ENCODE data around the gene CHPT1. TPM values are rescaled to one million over a fixed set of nuclear protein-coding genes. Genes with fewer than 3 reads are reported as not detected.
A peak's percentile ranks its signal among the peaks of the same experiment; 100 is the strongest.

The CHPT1 gene
- total and polyA plus RNA-seq, 9 of the 15 experiments (the other 6 are each of a cell fraction or from before 2014, with no cell fraction given), result 15.3 to 210 (median 91.9) TPM

DNA sequence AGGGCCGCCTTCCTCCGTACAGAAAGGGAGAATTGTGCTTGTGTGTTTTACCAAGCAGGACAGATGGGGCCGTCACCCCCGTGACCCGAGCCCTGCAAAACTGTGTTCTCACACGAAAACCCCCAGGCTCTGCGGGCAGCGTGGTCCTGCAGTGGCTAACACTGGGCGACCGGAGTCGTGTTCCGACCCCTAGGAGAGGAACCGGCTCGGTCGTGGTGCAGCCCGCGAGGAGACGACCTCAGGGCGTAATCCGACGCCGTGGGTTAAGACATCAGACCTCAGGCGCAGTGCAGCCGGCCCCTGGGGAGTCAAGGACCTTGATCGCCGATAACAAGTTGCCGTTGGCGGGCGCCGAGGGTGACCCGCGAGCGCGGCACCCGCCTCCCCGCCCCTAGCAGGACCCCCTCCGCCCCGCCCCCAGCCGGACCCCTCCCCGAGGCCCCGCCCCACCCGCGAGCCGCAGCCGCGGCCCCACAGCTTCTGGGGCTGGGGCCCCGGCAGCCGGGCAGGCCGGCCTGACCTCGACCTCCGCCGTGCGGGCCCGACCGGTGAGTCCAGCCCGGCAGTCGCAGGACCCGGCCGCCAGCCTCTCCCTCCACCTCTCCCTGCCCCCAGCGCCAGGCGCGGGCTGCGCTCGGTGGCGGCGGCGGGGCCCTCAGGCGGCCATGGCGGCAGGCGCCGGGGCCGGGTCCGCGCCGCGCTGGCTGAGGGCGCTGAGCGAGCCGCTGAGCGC is at the start of gene CHPT1 (continued):
- TF ChIP-seq CCAR2 (IDR thresholded peaks at IDR 0.05; ENCODE audit: low read depth, low read length) (no peak), HOXB6 (CRISPR knock-in tag; IDR thresholded peaks at IDR 0.05; ENCODE audit: borderline replicate concordance) (no peak), HMG20B (CRISPR knock-in tag; IDR thresholded peaks at IDR 0.05) (no peak), CXXC5 (CRISPR knock-in tag; IDR thresholded peaks at IDR 0.05) (no peak; the same call in none of the 2 replicates), ZNF507 (tag; conservative IDR thresholded peaks at IDR 0.05) (no peak), CBFA2T2 (conservative IDR thresholded peaks at IDR 0.05) (no peak), NELFE (IDR thresholded peaks at IDR 0.05; ENCODE audit: insufficient read depth, insufficient read length) (no peak), ZNF311 (CRISPR knock-in tag; IDR thresholded peaks at IDR 0.05) (no peak), BRF1 (IDR thresholded peaks at IDR 0.05; ENCODE audit: borderline replicate concordance, extremely low read depth, insufficient read length) (no peak), ZNF408 (CRISPR knock-in tag; IDR thresholded peaks at IDR 0.05; ENCODE audit: low read depth) (no peak)
- TF ChIP-seq, protein P1, sequence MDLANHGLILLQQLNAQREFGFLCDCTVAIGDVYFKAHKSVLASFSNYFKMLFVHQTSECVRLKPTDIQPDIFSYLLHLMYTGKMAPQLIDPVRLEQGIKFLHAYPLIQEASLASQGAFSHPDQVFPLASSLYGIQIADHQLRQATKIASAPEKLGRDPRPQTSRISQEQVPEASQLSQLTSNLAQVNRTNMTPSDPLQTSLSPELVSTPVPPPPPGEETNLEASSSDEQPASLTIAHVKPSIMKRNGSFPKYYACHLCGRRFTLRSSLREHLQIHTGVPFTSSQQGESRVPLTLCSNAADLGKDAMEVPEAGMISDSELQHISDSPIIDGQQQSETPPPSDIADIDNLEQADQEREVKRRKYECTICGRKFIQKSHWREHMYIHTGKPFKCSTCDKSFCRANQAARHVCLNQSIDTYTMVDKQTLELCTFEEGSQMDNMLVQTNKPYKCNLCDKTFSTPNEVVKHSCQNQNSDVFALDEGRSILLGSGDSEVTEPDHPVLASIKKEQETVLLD (IDR thresholded peaks at IDR 0.05), result no peak
- TF ChIP-seq, protein P2, sequence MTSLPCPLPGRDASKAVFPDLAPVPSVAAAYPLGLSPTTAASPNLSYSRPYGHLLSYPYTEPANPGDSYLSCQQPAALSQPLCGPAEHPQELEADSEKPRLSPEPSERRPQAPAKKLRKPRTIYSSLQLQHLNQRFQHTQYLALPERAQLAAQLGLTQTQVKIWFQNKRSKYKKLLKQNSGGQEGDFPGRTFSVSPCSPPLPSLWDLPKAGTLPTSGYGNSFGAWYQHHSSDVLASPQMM (CRISPR knock-in tag; IDR thresholded peaks at IDR 0.05), result no peak
- TF ChIP-seq, protein P3, sequence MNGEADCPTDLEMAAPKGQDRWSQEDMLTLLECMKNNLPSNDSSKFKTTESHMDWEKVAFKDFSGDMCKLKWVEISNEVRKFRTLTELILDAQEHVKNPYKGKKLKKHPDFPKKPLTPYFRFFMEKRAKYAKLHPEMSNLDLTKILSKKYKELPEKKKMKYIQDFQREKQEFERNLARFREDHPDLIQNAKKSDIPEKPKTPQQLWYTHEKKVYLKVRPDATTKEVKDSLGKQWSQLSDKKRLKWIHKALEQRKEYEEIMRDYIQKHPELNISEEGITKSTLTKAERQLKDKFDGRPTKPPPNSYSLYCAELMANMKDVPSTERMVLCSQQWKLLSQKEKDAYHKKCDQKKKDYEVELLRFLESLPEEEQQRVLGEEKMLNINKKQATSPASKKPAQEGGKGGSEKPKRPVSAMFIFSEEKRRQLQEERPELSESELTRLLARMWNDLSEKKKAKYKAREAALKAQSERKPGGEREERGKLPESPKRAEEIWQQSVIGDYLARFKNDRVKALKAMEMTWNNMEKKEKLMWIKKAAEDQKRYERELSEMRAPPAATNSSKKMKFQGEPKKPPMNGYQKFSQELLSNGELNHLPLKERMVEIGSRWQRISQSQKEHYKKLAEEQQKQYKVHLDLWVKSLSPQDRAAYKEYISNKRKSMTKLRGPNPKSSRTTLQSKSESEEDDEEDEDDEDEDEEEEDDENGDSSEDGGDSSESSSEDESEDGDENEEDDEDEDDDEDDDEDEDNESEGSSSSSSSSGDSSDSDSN (IDR thresholded peaks at IDR 0.05; ENCODE audit: borderline replicate concordance in 1 of 2, low read depth in 2 of 2, low read length in 2 of 2), result peak; percentile 71 to 83; a peak in 3 of 4 replicates
- TF ChIP-seq, protein P4, sequence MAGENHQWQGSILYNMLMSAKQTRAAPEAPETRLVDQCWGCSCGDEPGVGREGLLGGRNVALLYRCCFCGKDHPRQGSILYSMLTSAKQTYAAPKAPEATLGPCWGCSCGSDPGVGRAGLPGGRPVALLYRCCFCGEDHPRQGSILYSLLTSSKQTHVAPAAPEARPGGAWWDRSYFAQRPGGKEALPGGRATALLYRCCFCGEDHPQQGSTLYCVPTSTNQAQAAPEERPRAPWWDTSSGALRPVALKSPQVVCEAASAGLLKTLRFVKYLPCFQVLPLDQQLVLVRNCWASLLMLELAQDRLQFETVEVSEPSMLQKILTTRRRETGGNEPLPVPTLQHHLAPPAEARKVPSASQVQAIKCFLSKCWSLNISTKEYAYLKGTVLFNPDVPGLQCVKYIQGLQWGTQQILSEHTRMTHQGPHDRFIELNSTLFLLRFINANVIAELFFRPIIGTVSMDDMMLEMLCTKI (IDR thresholded peaks at IDR 0.05; ENCODE audit: partially characterized antibody), result no peak
- TF ChIP-seq, protein P5, sequence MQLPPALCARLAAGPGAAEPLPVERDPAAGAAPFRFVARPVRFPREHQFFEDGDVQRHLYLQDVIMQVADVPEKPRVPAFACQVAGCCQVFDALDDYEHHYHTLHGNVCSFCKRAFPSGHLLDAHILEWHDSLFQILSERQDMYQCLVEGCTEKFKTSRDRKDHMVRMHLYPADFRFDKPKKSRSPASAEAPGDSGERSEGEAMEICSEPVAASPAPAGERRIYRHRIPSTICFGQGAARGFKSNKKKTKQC (CRISPR knock-in tag; IDR thresholded peaks at IDR 0.05), result no peak

Measured in K562 (cell line).